Measurements from ENCODE around the gene NFAM1.

Gene NFAM1, protein sequence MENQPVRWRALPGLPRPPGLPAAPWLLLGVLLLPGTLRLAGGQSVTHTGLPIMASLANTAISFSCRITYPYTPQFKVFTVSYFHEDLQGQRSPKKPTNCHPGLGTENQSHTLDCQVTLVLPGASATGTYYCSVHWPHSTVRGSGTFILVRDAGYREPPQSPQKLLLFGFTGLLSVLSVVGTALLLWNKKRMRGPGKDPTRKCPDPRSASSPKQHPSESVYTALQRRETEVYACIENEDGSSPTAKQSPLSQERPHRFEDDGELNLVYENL

DNA sequence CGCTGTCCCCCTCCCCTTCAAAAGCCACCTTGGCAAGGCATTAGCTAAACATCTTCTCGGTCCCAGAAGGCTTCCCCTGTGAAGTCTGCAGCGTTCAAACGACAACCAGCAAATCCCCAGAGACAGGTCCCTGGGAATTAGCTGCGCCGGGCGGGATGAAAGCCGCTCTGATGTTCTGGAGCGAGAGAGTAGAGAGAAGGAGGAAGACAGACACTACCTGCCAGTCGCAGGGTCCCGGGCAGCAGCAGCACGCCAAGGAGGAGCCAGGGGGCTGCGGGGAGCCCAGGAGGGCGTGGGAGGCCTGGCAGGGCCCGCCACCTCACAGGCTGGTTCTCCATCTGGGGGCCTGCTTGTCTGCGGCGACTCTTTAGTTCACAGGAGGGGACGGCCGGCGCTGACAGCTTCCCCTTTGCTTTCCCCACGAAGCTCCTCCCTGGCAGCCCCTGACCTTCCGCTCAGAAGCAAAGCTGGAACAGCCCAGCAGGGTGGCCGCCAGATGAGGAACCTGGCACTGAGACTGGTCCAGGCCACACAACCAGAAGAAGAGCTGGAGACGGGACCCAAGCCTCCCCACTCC lies at the start of gene NFAM1:
TSS of gene NFAM1 (minus strand) at position 384 of the 577 bp plus-strand sequence. CDS start at position 338, 46 bp downstream.
- no peak within 1 kb of the TSS for H3K9ac ChIP-seq (ENCODE audit: low read depth, low read length)
- no peaks in the 10 kb centered on the region for H3K36me3 ChIP-seq (ENCODE audit: control insufficient read depth, insufficient read depth, low read length)
- no peaks in the 10 kb centered on the region for H3K27me3 ChIP-seq (ENCODE audit: control insufficient read depth, insufficient read depth, low read length)
- no peaks in the 10 kb centered on the region for H3K9me3 ChIP-seq (ENCODE audit: control insufficient read depth, insufficient read depth, low read length)
- H3K4me1 ChIP-seq (ENCODE audit: control insufficient read depth, insufficient read depth, low read length), result no peaks in the 10 kb centered on the region
- H3K4me3 ChIP-seq (ENCODE audit: low read depth, low read length), result no peak within 1 kb of the TSS

GRCh38 chr22:42475122-42475521 lies 42.9 kb upstream of the NFAM1 start:
- Histone ChIP-seq H3K9ac (ENCODE audit: low read depth, low read length) (no peak overlapping the region), H3K4me3 (ENCODE audit: low read depth, low read length) (no peak overlapping the region), H3K36me3 (ENCODE audit: control insufficient read depth, insufficient read depth, low read length) (no peaks in the 10 kb centered on the region), H3K4me1 (ENCODE audit: control insufficient read depth, insufficient read depth, low read length) (no peaks in the 10 kb centered on the region), H3K9me3 (ENCODE audit: control insufficient read depth, insufficient read depth, low read length) (no peaks in the 10 kb centered on the region), H3K27me3 (ENCODE audit: control insufficient read depth, insufficient read depth, low read length) (no peaks in the 10 kb centered on the region)

DNA sequence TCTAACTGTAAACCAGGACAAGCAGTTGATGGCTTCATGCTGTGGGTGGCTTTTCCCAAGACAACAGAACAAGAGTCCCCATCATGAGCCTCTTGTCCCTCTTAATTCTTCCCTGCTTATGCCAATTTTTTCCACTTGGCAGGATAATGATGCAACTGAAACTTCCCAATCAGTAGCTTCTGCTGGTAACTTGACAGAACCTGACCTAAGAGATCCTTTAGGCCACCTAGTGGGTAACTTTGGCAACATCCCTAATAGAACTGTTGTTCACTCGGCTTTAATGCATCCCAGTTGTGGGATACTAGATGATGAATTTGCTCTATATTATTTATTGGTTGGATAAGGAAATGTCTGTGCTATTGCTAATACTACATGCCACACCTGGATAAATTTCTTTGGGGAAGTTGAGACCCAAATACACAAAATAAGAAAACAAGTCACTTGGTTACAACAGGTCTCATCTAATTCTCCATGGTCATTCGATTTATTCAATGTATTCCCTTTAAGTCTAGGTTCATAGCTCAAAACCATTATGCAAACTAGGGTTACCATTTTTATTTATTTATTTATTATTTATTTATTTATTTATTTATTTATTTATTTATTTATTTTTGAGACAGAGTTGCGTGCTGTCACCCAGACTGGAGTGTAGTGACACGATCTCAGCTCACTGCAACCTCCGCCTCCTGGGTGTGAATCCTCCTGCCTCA lies 41.4 kb upstream of the NFAM1 start:
- H3K36me3 ChIP-seq (ENCODE audit: control insufficient read depth, insufficient read depth, low read length), result no peaks in the 10 kb centered on the region
- no peak overlapping the region for H3K9ac ChIP-seq (ENCODE audit: low read depth, low read length)
- no peak overlapping the region for H3K4me3 ChIP-seq (ENCODE audit: low read depth, low read length)
- H3K9me3 ChIP-seq (ENCODE audit: control insufficient read depth, insufficient read depth, low read length), result no peaks in the 10 kb centered on the region
- no peaks in the 10 kb centered on the region for H3K4me1 ChIP-seq (ENCODE audit: control insufficient read depth, insufficient read depth, low read length)
- H3K27me3 ChIP-seq (ENCODE audit: control insufficient read depth, insufficient read depth, low read length), result no peaks in the 10 kb centered on the region

- H3K4me3 ChIP-seq (ENCODE audit: low read depth, low read length), result no peak overlapping the region
- H3K9ac ChIP-seq (ENCODE audit: low read depth, low read length), result no peak overlapping the region
- H3K27me3 ChIP-seq (ENCODE audit: control insufficient read depth, insufficient read depth, low read length), result no peaks in the 10 kb centered on the region
- no peaks in the 10 kb centered on the region for H3K36me3 ChIP-seq (ENCODE audit: control insufficient read depth, insufficient read depth, low read length)
- H3K9me3 ChIP-seq (ENCODE audit: control insufficient read depth, insufficient read depth, low read length), result no peaks in the 10 kb centered on the region
- H3K4me1 ChIP-seq (ENCODE audit: control insufficient read depth, insufficient read depth, low read length), result no peaks in the 10 kb centered on the region
Observed at GRCh38 chr22:42472671-42473070, 40.5 kb upstream of the NFAM1 start.

DNA sequence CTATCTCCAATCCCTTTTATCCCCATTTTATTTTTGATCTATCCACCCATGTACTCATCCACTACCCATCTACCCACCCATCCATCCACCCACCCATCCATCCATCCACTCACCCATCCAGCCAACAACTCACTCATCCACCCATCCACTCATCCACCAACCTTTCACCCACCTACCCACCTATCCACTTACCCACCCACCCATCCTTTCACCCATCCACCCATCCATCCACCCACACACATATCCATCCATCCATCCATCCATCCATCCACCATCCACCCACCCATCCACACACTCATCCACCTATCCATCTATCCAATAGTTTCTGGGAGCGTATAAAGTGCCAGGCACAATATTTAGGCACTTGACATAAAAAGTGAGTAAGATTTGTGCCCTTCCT lies 39.2 kb upstream of the NFAM1 start:
- no peak overlapping the region for H3K9ac ChIP-seq (ENCODE audit: low read depth, low read length)
- H3K36me3 ChIP-seq (ENCODE audit: control insufficient read depth, insufficient read depth, low read length), result no peaks in the 10 kb centered on the region
- H3K4me1 ChIP-seq (ENCODE audit: control insufficient read depth, insufficient read depth, low read length), result no peaks in the 10 kb centered on the region
- no peaks in the 10 kb centered on the region for H3K9me3 ChIP-seq (ENCODE audit: control insufficient read depth, insufficient read depth, low read length)
- no peak overlapping the region for H3K4me3 ChIP-seq (ENCODE audit: low read depth, low read length)
- no peaks in the 10 kb centered on the region for H3K27me3 ChIP-seq (ENCODE audit: control insufficient read depth, insufficient read depth, low read length)

GRCh38 chr22:42470366-42471082 lies 38.3 kb upstream of the NFAM1 start:
- H3K9me3 ChIP-seq (ENCODE audit: control insufficient read depth, insufficient read depth, low read length), result no peaks in the 10 kb centered on the region
- no peak overlapping the region for H3K9ac ChIP-seq (ENCODE audit: low read depth, low read length)
- no peak overlapping the region for H3K4me3 ChIP-seq (ENCODE audit: low read depth, low read length)
- no peaks in the 10 kb centered on the region for H3K27me3 ChIP-seq (ENCODE audit: control insufficient read depth, insufficient read depth, low read length)
- H3K36me3 ChIP-seq (ENCODE audit: control insufficient read depth, insufficient read depth, low read length), result no peaks in the 10 kb centered on the region
- no peaks in the 10 kb centered on the region for H3K4me1 ChIP-seq (ENCODE audit: control insufficient read depth, insufficient read depth, low read length)

DNA sequence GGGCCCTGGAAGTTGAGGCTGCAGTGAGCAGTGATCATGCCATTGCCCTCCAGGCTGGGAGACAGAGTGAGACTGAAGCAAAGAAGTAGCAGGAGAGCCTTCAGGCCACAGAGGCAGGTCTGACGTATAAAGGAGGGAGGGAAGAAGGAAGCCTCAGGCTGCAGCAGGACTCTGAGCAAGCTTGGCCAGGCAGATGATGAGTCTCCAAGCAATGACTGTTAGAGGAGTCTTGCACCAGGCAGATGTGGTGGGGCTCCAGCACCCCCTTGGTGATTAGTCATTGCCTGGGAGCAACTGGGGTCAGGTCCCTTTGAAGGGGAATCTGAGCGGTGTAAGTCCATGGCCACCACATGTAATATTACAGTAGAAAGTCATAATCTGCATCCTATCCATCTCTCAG lies 36.6 kb upstream of the NFAM1 start:
- no peaks in the 10 kb centered on the region for H3K27me3 ChIP-seq (ENCODE audit: control insufficient read depth, insufficient read depth, low read length)
- no peak overlapping the region for H3K9ac ChIP-seq (ENCODE audit: low read depth, low read length)
- H3K9me3 ChIP-seq (ENCODE audit: control insufficient read depth, insufficient read depth, low read length), result no peaks in the 10 kb centered on the region
- H3K36me3 ChIP-seq (ENCODE audit: control insufficient read depth, insufficient read depth, low read length), result no peaks in the 10 kb centered on the region
- H3K4me3 ChIP-seq (ENCODE audit: low read depth, low read length), result no peak overlapping the region
- H3K4me1 ChIP-seq (ENCODE audit: control insufficient read depth, insufficient read depth, low read length), result no peaks in the 10 kb centered on the region

DNA sequence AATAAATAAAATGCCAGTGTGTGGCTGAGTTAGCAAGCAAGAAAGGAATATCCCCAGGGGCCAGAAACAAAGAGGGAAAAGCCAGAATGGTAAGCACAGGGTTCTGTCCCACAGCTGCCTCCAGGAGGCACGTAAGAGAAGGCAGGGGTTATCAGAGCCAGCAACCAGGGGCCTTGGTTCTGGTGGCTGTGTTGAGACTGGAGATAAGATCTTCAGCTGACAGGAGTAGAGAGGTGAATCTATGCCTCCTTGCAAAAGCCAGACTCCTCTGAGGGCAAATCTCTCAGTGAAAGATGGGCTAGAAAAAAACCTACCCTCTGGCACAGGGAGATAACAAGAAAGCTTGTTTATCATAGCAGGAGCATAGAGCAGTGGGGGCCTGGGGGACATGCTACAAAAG lies 29.8 kb upstream of the NFAM1 start:
- H3K4me3 ChIP-seq (ENCODE audit: low read depth, low read length), result no peak overlapping the region
- H3K4me1 ChIP-seq (ENCODE audit: control insufficient read depth, insufficient read depth, low read length), result peaks cover 13% of the 10 kb centered on the region
- H3K9me3 ChIP-seq (ENCODE audit: control insufficient read depth, insufficient read depth, low read length), result no peaks in the 10 kb centered on the region
- no peaks in the 10 kb centered on the region for H3K36me3 ChIP-seq (ENCODE audit: control insufficient read depth, insufficient read depth, low read length)
- no peak overlapping the region for H3K9ac ChIP-seq (ENCODE audit: low read depth, low read length)
- peaks cover 6% of the 10 kb centered on the region for H3K27me3 ChIP-seq (ENCODE audit: control insufficient read depth, insufficient read depth, low read length)

DNA sequence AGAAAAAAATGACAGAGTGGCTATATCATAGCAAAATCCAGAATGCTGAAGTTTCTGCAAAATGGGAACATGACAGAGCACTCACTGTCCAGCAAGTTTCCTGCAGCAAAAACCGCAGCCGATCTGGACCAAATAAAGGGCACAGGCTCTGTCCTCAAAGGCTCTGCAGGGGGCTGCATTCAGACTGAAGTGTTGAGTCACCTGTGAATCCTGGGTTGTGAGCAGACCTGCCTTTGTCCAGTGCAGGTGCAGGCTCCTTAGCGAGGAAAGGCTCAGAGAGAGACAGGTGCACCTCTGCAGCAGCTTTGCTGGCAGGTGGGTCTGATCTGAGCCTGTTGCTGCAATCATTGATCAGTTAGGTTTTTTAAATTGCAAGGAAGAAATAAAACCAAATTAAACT lies 29.3 kb upstream of the NFAM1 start:
- Histone ChIP-seq H3K9ac (ENCODE audit: low read depth, low read length) (no peak overlapping the region), H3K36me3 (ENCODE audit: control insufficient read depth, insufficient read depth, low read length) (no peaks in the 10 kb centered on the region), H3K27me3 (ENCODE audit: control insufficient read depth, insufficient read depth, low read length) (peaks cover 6% of the 10 kb centered on the region), H3K9me3 (ENCODE audit: control insufficient read depth, insufficient read depth, low read length) (no peaks in the 10 kb centered on the region), H3K4me3 (ENCODE audit: low read depth, low read length) (no peak overlapping the region), H3K4me1 (ENCODE audit: control insufficient read depth, insufficient read depth, low read length) (peaks cover 13% of the 10 kb centered on the region)

- Histone ChIP-seq H3K36me3 (ENCODE audit: control insufficient read depth, insufficient read depth, low read length) (no peaks in the 10 kb centered on the region), H3K4me1 (ENCODE audit: control insufficient read depth, insufficient read depth, low read length) (peaks cover 13% of the 10 kb centered on the region), H3K4me3 (ENCODE audit: low read depth, low read length) (no peak overlapping the region), H3K27me3 (ENCODE audit: control insufficient read depth, insufficient read depth, low read length) (peaks cover 6% of the 10 kb centered on the region), H3K9me3 (ENCODE audit: control insufficient read depth, insufficient read depth, low read length) (no peaks in the 10 kb centered on the region), H3K9ac (ENCODE audit: low read depth, low read length) (no peak overlapping the region)
Observed at GRCh38 chr22:42459287-42460063, 27.3 kb upstream of the NFAM1 start.

- Histone ChIP-seq H3K27me3 (ENCODE audit: control insufficient read depth, insufficient read depth, low read length) (no peaks in the 10 kb centered on the region), H3K9ac (ENCODE audit: low read depth, low read length) (no peak overlapping the region), H3K9me3 (ENCODE audit: control insufficient read depth, insufficient read depth, low read length) (no peaks in the 10 kb centered on the region), H3K4me3 (ENCODE audit: low read depth, low read length) (no peak overlapping the region), H3K4me1 (ENCODE audit: control insufficient read depth, insufficient read depth, low read length) (no peaks in the 10 kb centered on the region), H3K36me3 (ENCODE audit: control insufficient read depth, insufficient read depth, low read length) (no peaks in the 10 kb centered on the region)
Observed at GRCh38 chr22:42452916-42453315, 20.7 kb upstream of the NFAM1 start.
